C4-2B (cell line): ENCODE data around the gene LRP1B.

Source experiments
- CTCF ChIP-seq: fragments of 450-650 bp; conservative IDR thresholded peaks from 2 replicates; pipeline ENCODE4 v1.5.1; 2017; ENCODE audit warnings: mild to moderate bottlenecking
- ZFX ChIP-seq: fragments of 450-650 bp; IDR thresholded peaks from 2 replicates; pipeline ENCODE4 v1.6.1; 2017

- TF ChIP-seq CTCF, result no peak
- no peak for TF ChIP-seq ZFX
These were observed 497.7 kb downstream of the LRP1B start for GRCh38 chr2:141633132-141633531.
